HG03354 (cell line): ENCODE results near the gene MNT.

Experiments used
- ATAC-seq: cut with Tn5 transposase; IDR thresholded peaks from one replicate; pipeline ENCODE4 v1.9.1; 2021; ENCODE audit warnings: mild to moderate bottlenecking; ENCODE audit not compliant: unreplicated experiment, poor library complexity, severe bottlenecking

MNT gene

GRCh38 chr17:2369039-2369438 is 31.8 kb downstream of the MNT start:
- ATAC-seq = no peak

DNA sequence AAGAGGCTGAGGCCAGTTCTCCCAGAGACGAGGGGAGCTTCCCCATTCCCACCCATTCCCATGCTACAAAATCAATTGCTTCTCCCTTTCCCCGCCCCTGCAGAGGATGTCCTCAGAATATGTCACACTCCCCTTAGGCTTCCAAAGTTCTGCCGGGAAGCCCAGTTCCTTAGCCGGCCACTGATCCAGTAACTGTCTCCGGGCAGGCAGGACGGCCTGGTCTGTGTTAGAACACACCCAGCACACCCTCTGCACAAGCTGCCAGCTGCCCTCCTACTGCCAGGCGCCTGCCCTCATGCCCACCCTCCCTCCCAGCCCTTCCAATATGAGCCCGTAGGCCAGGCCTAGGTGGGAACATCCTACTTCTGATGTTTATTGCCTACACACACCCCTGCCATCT is 32.5 kb downstream of the MNT start:
- no peak for ATAC-seq

GRCh38 chr17:2366747-2367494 is 33.9 kb downstream of the MNT start:
- ATAC-seq = no peak

- ATAC-seq = no peak
These were observed 35.7 kb downstream of the MNT start for GRCh38 chr17:2365132-2365531.

DNA sequence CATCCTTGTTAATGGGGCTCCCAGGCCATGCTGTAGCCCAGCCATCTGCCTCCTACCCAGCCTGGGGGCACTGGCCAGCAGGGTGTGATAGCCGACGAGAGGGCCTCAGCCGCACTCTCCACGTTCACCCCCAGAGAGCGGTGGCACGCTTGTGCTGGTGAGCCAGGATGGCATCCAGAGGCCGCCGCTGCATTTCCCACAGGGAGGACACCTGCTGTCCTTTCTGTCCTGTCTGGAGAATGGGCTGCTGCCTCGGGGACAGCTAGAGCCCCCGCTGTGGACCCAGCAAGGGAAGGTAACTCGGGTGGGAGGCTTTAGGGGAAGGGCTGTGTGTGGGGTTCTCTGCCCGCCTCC is 36.1 kb downstream of the MNT start:
- ATAC-seq = no peak

DNA sequence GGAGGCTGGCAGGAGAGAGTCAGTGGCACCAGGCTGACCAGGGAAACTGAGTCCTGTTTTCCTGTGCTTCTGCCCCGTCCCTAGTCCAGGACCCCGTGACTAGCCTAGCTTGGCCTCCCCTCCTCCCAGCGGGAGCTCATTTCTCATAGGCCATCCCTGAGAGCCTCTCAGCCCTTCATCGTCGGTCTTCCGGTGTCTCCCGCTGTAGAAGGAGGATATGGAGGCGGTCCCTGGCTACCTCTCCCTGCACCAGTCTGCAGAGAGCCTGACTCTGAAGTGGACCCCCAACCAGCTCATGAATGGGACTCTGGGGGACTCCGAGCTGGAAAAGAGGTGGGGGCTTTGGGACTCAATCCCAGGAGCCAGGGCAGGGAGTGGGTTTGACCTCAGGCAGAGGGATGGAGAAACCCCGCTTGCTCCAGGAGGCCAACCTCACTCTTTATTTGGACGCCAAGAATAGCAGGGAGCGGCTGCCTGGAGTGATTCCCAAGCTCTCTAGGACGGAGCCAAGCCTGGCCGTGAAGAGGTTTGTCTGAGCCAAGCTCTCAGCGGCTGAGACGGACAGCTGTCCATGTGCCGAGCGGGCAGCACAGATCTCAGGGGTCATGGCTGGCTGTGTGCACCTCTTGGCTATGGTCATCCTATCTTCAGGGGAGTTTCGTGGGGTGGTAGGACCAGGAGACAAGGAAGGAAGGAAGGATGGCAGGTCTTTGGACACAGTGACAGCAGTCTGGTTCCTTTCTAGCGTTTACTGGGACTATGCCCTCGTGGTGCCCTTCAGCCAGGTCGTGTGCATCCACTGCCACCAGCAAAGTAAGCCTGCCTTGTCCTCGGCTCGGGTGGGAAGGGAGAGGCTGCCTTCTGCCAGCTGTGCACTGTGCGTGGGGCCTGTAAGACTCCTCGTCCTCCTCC is 36.8 kb downstream of the MNT start:
- ATAC-seq = no peak

DNA sequence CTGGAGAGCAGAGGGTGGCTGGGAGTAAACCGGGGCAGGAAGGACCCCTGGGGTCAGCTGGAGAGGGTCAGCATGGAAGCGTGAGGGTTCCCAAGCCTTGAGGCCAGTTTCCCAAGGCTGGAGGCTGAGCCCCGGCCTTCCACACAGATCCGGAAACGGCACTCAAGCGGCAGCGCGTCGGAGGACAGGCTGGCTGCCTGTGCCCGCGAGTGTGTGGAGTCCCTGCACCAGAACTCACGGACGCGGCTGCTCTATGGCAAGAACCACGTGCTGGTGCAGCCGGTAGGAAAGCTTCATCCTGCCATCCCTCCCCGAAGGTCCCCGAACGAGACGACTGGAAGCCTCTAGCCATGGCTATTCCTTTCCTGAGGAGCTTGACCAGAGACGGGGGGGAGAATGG is 37.5 kb downstream of the MNT start:
- ATAC-seq = no peak

DNA sequence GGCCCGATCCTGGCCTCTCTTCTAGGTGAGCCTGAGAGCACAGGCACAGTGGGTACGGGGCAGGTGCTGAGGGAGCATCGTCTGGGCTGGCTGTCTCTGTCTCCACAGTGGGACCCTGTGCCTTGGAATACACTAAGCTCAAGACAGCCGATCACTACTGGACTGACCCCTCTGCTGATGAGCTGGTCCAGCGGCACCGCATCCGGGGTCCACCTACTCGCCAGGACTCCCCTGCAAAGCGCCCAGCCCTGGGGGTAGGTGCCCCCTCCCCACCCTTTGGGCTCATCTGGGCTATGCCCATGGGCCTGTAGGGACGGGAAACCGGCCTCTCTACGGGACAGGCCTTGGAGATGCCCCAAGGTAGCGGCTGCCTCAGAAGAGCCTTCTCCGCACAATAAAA is 38.0 kb downstream of the MNT start:
- no peak for ATAC-seq

GRCh38 chr17:2362416-2362815 is 38.4 kb downstream of the MNT start:
- ATAC-seq = no peak

- ATAC-seq = no peak
These were observed 38.8 kb downstream of the MNT start for GRCh38 chr17:2362016-2362415.

DNA sequence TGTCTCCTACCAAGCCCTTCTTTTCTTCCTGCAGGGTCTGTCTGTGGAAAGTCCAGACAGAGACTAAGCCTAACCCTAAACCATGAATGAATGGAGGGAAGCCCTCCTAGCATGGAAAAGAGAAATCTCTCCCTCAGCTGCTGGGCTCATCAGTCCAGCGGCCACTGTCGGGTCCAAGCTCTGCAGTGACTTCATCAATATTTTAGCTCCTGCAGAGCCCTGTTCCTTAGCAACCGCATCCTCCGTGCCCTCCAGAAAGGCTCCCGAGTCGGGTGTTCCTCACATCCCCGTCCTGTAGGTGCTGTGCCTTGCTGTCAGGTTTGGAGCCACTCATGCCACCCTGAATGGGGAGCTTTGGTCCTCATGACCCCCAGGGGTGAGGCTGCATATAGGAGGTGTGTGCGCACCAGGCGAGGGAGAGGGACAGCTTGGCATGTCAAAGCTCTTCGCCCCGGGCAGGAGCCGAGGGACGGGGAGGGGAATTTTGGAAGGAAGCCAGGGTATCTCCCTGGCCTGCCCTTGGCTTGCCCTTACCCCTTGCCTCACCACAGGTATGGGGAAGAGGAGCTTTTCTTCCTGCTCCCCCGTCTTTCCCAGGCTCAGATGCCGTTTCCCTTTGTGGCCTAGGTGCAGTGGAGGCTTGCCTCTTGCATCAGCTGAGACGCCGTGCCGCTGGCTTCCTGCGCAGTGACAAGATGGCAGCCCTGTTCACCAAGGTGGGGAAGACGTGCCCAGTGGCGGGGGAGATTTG is 39.7 kb downstream of the MNT start:
- no peak for ATAC-seq

GRCh38 chr17:2357931-2358434 is 42.9 kb downstream of the MNT start:
- no peak for ATAC-seq

DNA sequence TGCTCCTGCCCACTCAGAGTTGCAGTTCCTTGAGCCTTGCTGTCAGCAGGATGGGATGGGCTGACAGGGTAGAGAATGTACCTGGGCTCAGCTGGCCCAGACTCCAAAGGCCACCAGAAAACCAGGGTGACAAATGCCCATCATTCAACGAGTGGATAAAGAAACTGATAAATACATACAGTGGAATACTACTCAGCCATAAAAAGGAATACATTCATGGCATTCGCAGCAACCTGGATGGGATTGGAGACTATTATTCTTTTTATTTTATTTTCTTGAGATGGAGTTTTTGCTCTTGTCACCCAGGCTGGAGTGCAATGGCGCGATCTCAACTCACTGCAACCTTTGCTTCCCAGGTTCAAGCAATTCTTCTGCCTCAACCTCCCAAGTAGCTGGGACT is 43.6 kb downstream of the MNT start:
- no peak for ATAC-seq

DNA sequence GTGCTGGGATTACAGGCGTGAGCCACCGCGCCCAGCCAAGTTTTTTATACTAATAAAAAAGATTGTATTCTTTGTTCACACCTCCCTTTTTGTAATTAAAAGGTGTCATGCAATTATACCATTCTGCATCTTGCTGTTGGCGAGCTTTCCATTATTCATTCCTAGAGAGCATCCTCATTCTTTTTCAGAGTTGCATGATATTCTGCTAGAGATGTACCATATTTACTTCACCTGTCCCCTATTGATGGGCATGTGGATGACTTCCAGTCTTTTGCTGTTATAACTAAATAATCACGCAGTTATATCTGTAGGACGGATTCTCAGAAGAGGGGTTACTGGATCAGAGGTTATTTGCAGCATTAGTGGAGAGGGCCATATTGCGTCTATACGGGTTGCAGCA is 46.5 kb downstream of the MNT start:
- no peak for ATAC-seq

GRCh38 chr17:2351269-2351668 is 49.6 kb downstream of the MNT start:
- no peak for ATAC-seq

DNA sequence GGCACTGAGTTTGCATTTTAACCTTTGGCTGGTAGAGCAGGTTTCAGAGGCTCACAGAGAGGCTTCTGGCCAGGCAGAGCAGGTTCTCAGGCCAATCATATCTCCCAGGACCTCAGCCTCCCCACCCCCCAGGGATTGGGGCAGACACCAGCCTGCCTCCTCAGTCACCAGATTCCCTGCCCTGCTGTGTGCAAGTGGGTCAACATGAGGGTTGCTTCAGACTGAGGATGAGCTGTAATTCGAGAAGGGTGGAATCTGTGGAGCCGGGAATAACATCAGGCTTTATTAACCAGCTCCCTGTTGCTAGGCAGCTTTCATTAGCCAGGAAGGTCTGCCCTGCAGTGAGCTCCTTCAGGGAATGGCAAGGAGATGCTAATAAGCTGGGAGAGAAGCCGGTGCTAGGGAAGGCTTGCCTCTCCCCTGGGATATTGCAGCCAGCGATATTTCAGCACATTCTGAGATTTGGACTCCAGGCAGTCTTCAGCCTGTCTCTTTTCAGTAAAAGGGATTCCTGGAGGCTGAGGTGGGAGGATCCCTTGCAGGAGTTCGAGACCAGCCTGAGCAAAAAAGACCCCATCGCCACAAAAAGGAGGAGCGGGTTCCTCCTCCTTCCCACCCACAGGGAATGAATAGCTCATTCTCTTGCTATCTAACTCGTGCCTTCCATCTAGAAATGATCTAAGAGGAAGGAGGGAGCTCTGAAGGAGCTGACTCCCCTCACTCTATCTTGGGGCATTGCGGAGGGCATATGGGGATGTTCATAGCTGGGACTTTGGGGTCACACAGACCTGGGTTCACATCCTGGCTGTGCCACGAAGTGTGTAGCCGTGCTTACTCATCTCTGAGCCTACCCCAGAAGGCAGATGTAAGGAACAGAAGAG is 52.8 kb downstream of the MNT start:
- no peak for ATAC-seq

GRCh38 chr17:2346475-2346874 is 54.4 kb downstream of the MNT start:
- no peak for ATAC-seq

DNA sequence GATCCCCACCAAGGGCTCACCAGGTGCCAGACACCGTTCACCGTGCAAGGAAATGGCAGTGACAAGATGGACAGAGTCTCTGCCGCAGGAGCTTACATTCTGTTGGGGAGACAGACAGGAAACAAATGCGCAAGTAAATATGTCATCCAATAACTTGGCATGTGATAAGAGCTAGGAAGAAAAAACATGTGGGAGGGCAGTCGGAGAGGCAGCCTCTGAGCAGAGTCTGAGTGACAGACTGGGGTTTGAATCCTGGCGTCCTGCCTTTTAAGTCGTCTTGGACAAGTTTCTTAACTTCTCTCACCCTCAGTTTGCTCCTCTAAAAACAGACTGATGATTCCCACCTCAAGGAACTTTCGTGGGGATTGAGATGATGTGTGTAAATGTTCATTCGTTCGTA is 56.3 kb downstream of the MNT start:
- ATAC-seq = no peak

DNA sequence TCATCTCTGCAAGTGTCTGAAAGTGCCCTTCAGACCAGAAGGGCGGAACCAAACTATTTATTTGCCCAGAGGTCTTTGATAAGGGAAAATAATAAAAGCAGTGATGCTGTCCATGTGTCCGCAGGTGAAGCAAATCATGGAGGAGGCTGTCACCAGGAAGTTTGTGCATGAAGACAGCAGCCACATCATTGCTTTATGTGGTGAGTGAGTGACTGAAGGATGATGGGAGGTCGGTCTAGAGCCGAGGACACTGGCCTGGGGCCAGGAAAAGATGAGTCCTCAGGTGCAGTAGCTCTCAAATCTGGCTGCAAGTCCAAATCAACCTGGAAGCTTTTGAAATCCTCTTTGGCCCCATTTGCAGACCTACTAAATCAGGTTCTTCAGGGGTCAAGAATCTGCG is 57.4 kb downstream of the MNT start:
- no peak for ATAC-seq

DNA sequence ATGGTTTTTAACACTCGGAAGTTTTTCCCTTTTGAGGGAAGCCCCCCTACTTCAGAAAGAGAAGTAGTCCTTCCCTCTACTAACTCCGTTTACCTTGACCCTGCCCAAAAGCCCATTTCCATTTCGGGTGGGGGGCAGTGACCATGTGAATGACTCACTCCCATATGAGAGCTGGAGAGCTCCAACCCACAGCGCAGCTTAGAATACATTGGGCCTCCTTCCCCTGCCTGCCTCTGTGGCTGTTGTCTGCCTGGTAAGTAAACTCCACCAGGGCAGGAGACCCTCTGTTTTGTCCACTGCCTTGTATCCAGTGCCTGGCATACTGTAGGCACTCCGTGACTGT is 62.6 kb downstream of the MNT start:
- no peak for ATAC-seq
